ENCODE results near the gene TRMT2B. TPM values are rescaled to one million over a fixed set of nuclear protein-coding genes. Genes with fewer than 3 reads are reported as not detected.
"Not testable (repeated sequence)": the region's sequence is repeated elsewhere in the genome, so short reads cannot be mapped to it uniquely, and the experiment has no call there.

Gene TRMT2B
- total RNA-seq, 1 donor from 2014 or later = 5.0 TPM

GRCh38 chrX:100995469-100995868, 56.4 kb downstream of the TRMT2B start:
- no peak overlapping the region for H3K4me3 ChIP-seq (ENCODE audit: low read depth, low read length)
- DNase-seq (ENCODE audit: low read depth) = peak; percentile 48
- TF ChIP-seq, protein P1, sequence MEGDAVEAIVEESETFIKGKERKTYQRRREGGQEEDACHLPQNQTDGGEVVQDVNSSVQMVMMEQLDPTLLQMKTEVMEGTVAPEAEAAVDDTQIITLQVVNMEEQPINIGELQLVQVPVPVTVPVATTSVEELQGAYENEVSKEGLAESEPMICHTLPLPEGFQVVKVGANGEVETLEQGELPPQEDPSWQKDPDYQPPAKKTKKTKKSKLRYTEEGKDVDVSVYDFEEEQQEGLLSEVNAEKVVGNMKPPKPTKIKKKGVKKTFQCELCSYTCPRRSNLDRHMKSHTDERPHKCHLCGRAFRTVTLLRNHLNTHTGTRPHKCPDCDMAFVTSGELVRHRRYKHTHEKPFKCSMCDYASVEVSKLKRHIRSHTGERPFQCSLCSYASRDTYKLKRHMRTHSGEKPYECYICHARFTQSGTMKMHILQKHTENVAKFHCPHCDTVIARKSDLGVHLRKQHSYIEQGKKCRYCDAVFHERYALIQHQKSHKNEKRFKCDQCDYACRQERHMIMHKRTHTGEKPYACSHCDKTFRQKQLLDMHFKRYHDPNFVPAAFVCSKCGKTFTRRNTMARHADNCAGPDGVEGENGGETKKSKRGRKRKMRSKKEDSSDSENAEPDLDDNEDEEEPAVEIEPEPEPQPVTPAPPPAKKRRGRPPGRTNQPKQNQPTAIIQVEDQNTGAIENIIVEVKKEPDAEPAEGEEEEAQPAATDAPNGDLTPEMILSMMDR (conservative IDR thresholded peaks at IDR 0.05; ENCODE audit: low read depth, low read length) = no peak

GRCh38 chrX:100994352-100995281, 57.3 kb downstream of the TRMT2B start:
- TF ChIP-seq, protein P1 (conservative IDR thresholded peaks at IDR 0.05; ENCODE audit: low read depth, low read length) = no peak
- DNase-seq (ENCODE audit: low read depth) = peak; percentile 49
- H3K4me3 ChIP-seq (ENCODE audit: low read depth, low read length) = no peak overlapping the region

GRCh38 chrX:100990139-100990538, 61.8 kb downstream of the TRMT2B start:
- TF ChIP-seq, protein P1 (conservative IDR thresholded peaks at IDR 0.05; ENCODE audit: low read depth, low read length) = no peak
- DNase-seq (ENCODE audit: low read depth) = no peak
- no peak overlapping the region for H3K4me3 ChIP-seq (ENCODE audit: low read depth, low read length)

GRCh38 chrX:100984818-100985217, 67.1 kb downstream of the TRMT2B start:
- DNase-seq (ENCODE audit: low read depth) = no peak
- H3K4me3 ChIP-seq (ENCODE audit: low read depth, low read length) = no peak overlapping the region
- TF ChIP-seq, protein P1 (conservative IDR thresholded peaks at IDR 0.05; ENCODE audit: low read depth, low read length) = no peak

DNA sequence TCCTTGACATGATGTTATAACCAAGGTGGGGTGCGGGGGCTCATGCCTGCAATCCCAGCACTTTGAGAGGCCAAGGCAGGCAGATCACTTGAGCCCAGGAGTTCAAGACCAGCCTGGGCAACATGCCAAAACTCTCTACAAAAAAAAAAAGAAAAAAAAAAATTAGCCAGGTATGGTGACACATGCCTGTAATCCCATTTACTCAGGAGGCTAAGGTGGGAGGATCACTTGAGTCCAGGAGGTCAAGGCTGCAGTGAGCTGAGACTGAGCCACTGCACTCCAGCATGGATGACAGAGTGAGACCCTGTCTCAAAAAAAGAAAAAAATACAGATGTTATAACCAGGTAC, 70.4 kb downstream of the TRMT2B start:
- not testable (repeated sequence) for DNase-seq (ENCODE audit: low read depth)

DNA sequence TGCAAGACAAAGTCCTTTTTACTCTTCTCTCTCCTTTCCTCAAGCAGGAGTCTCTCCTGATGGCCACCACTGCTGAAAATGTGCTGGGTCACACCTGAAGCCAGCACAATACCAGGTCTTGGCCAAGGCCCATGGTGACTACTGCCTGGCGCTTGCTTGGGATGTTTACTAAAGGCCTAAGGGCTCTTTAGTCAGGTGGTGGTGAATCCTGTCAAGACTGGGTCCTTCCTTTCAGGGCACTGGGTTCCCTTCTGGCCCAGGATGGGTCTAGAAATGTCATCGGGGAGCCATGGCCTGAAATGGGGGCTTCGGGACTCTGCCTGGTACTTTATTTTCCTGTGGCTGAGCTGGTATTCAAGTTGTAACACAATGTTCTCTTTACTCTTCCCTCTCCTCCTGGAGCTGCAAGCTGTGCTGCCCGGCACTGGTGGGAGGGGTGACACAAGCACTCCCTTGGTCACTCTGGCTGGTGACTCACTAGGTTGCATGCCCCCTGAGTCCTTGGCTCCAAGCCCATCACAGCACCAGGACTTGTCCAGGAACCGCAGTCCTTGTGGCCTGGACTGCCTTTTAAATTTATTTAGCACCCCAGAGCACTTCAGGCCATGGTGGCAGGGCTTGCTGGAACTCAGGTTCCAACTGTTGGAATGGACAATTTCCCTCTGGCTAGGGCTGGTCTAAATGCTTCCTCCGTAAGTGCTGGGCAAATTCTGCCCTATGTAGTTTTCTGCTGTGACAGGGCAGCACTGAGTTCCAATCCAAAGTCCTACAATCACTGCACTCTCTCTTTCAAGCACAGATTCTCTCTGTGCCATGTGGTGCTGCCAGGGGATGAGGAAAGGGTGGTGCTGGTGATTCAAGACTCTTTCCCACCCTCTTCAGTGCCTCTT, 71.1 kb downstream of the TRMT2B start:
- no peak for DNase-seq (ENCODE audit: low read depth)
- TF ChIP-seq, protein P1 (conservative IDR thresholded peaks at IDR 0.05; ENCODE audit: low read depth, low read length) = no peak
- no peak overlapping the region for H3K4me3 ChIP-seq (ENCODE audit: low read depth, low read length)

More for the DNA sequence above, 70.4 kb downstream of the TRMT2B start:
- not testable (repeated sequence) for H3K4me3 ChIP-seq (ENCODE audit: low read depth, low read length)

Data from epithelial cell of proximal tubule (primary cell).